Endothelial cell of umbilical vein (primary cell): ENCODE measurements around the gene NCAPG2. TPM values are rescaled to one million over a fixed set of nuclear protein-coding genes. Genes with fewer than 3 reads are reported as not detected.

ENCODE experiments used
- BruUV-seq: library from RNA; stranded (reverse); fragments of 400-500 nt; replicated peaks from 2 replicates; lab custom pipeline; 2021; lab: Mats Ljungman, UMichigan
- CTCF ChIA-PET: fragments of 300-600, 350-600 bp; sonication (Branson Sonifier 250); formaldehyde crosslinking; loops from one replicate; lab custom pipeline; 2021; ENCODE audit warnings: antibody characterized with exemption, inconsistent platforms; lab: Charles Lee
- POLR2A ChIA-PET: fragments of 300-600, 350-600 bp; sonication (Branson Sonifier 250); formaldehyde crosslinking; loops from one replicate; lab custom pipeline; 2021; ENCODE audit warnings: antibody characterized with exemption, inconsistent platforms; lab: Charles Lee
- DNase-seq: peaks from one replicate; pipeline ENCODE4 v3.0.0-alpha.2; 2011; ENCODE audit warnings: low read depth, low spot score
- FAIRE-seq: peaks from 2 replicates; lab custom pipeline; 2011; peaks lifted over from hg19 to GRCh38; lab: Jason Lieb, UNC
- H2AFZ ChIP-seq: 2 replicates; pipeline ENCODE4 v1.6.0; 2012; ENCODE audit warnings: low read depth, low read length, control low read depth, inconsistent platforms
- H3K27ac ChIP-seq: 2 replicates; pipeline ENCODE4 v1.5.1; 2011; ENCODE audit warnings: low read depth, mild to moderate bottlenecking, control low read depth, low read length, moderate library complexity; ENCODE audit not compliant: insufficient read depth
- H3K27me3 ChIP-seq, 2 experiments: 2 replicates each; pipeline versions ENCODE4 v1.6.0 to v1.6.1; 2011; ENCODE audit warnings: low read length in 2 of 2, mixed read lengths in 1 of 2; ENCODE audit not compliant: control insufficient read depth in 2 of 2, insufficient read depth in 2 of 2
- H3K36me3 ChIP-seq, 2 experiments: 2 replicates in 1 of 2; 3 replicates in 1 of 2; pipeline ENCODE4 v1.5.1; 2011; ENCODE audit warnings: low read length in 2 of 2, mild to moderate bottlenecking in 1 of 2, moderate library complexity in 1 of 2; ENCODE audit not compliant: control insufficient read depth in 2 of 2, insufficient read depth in 2 of 2; ENCODE audit errors: extremely low read depth in 1 of 2
- H3K4me1 ChIP-seq: 3 replicates; pipeline ENCODE4 v1.5.1; 2011; ENCODE audit warnings: mild to moderate bottlenecking, low read length; ENCODE audit not compliant: control insufficient read depth, insufficient read depth; ENCODE audit errors: extremely low read depth
- H3K4me2 ChIP-seq: 2 replicates; pipeline ENCODE4 v1.6.1; 2011; ENCODE audit warnings: low read length, control low read depth, mixed read lengths; ENCODE audit not compliant: insufficient read depth
- H3K4me3 ChIP-seq, 3 experiments: fragments of 200-600 bp in 1 of 3; sonication (generic), shearing (Covaris generic) in 1 of 3; replicated peaks in 1 of 3; 2 replicates each; pipeline ENCODE4 v1.5.1; 2011 to 2016; ENCODE audit warnings: control low read depth in 3 of 3, low read length in 3 of 3, mild to moderate bottlenecking in 2 of 3, inconsistent platforms in 1 of 3, low read depth in 1 of 3, moderate library complexity in 1 of 3; ENCODE audit not compliant: insufficient read depth in 1 of 3
- H3K79me2 ChIP-seq: 2 replicates; pipeline ENCODE4 v1.6.0; 2012; ENCODE audit warnings: low read length, inconsistent platforms; ENCODE audit not compliant: control insufficient read depth, insufficient read depth
- H3K9ac ChIP-seq: replicated peaks from 2 replicates; pipeline ENCODE3; 2011; ENCODE audit warnings: low read length, control low read depth; ENCODE audit not compliant: insufficient read depth; ENCODE audit errors: extremely low read depth
- H3K9me1 ChIP-seq: replicated peaks from 3 replicates; pipeline ENCODE4 v1.6.0; 2011; ENCODE audit warnings: mild to moderate bottlenecking, low read length; ENCODE audit not compliant: control insufficient read depth, insufficient read depth; ENCODE audit errors: extremely low read depth
- H3K9me3 ChIP-seq: replicated peaks from 2 replicates; pipeline ENCODE4 v1.5.1; 2012; ENCODE audit warnings: low read length, inconsistent platforms; ENCODE audit not compliant: control insufficient read depth, insufficient read depth
- H4K20me1 ChIP-seq: replicated peaks from 2 replicates; pipeline ENCODE3; 2011; ENCODE audit warnings: mild to moderate bottlenecking, low read length; ENCODE audit not compliant: control insufficient read depth, insufficient read depth; ENCODE audit errors: extremely low read depth
- CTCF ChIP-seq, 2 donors: IDR thresholded peaks; 1 replicate in 1 of 2; 2 replicates in 1 of 2; pipeline ENCODE4 v1.5.1; 2011; ENCODE audit warnings: low read length in 2 of 2, mild to moderate bottlenecking in 2 of 2, moderate library complexity in 2 of 2, control low read depth in 1 of 2, inconsistent platforms in 1 of 2, low read depth in 1 of 2; ENCODE audit not compliant: insufficient read depth in 1 of 2; ENCODE audit errors: extremely low read depth in 1 of 2
- EZH2 ChIP-seq: IDR thresholded peaks from 2 replicates; pipeline ENCODE4 v1.6.1; 2012; ENCODE audit warnings: borderline replicate concordance, low read depth, mild to moderate bottlenecking, moderate library complexity, low read length, inconsistent platforms; ENCODE audit not compliant: severe bottlenecking
- FOS ChIP-seq: IDR thresholded peaks from 2 replicates; pipeline ENCODE4 v1.6.1; 2011; ENCODE audit warnings: mild to moderate bottlenecking, low read length, moderate library complexity, borderline replicate concordance; ENCODE audit not compliant: insufficient read depth
- GATA2 ChIP-seq: IDR thresholded peaks from 2 replicates; pipeline ENCODE4 v1.7.0; 2011; ENCODE audit warnings: low read depth, mild to moderate bottlenecking, moderate library complexity, mixed read lengths, low read length; ENCODE audit not compliant: insufficient read length, insufficient read depth
- JUN ChIP-seq: IDR thresholded peaks from 2 replicates; pipeline ENCODE4 v1.6.1; 2011; ENCODE audit warnings: borderline replicate concordance, low read depth; ENCODE audit not compliant: insufficient read length, insufficient read depth
- MAX ChIP-seq: IDR thresholded peaks from 2 replicates; pipeline ENCODE4 v1.6.1; 2011; ENCODE audit not compliant: insufficient read depth, insufficient read length
- MYC ChIP-seq: IDR thresholded peaks from one replicate; pipeline ENCODE4 v1.6.1; 2011; ENCODE audit warnings: mild to moderate bottlenecking, low read depth, low read length
- POLR2A ChIP-seq: IDR thresholded peaks from 2 replicates; pipeline ENCODE4 v1.6.1; 2012; ENCODE audit warnings: low read depth, mild to moderate bottlenecking, control low read depth, low read length
- POLR2AphosphoS5 ChIP-seq: IDR thresholded peaks from 2 replicates; pipeline ENCODE4 v1.6.1; 2012; ENCODE audit warnings: low read depth, mild to moderate bottlenecking, control low read depth, low read length, moderate library complexity; ENCODE audit not compliant: insufficient read depth
- dilution Hi-C: fragments of 300-500 bp; cut with MboI; formaldehyde crosslinking; loops from one replicate; pipeline ENCODE4 v1.15.0; 2019; ENCODE audit warnings: low sequenced_read_pairs; ENCODE audit not compliant: extremely low pct_ligation_motif_present
- intact Hi-C: fragments of 100-400 bp; cut with micrococcal nuclease; formaldehyde crosslinking; loops from one replicate; pipeline ENCODE4 v1.10.0; 2022
- polyA plus RNA-seq, 4 experiments: library from polyadenylated mRNA; depleted of rRNA in 3 of 4; stranded (reverse) in 3 of 4; unstranded in 1 of 4; fragments of >200 nt; gene quantifications; 2 replicates each; pipeline versions ENCODE4 v1.2.1 to v1.2.3, GENCODE V29; 2011 to 2012; ENCODE audit warnings: missing spikeins in 1 of 4
- total RNA-seq: library from RNA; stranded (reverse); gene quantifications from 2 replicates; pipeline ENCODE4 v1.2.3, GENCODE V29; 2021

The NCAPG2 gene
- total and polyA plus RNA-seq, 2 donors (not counting 3 experiments of a cell fraction or from before 2014, with no cell fraction given), result 19.2 to 62.3 TPM

DNA sequence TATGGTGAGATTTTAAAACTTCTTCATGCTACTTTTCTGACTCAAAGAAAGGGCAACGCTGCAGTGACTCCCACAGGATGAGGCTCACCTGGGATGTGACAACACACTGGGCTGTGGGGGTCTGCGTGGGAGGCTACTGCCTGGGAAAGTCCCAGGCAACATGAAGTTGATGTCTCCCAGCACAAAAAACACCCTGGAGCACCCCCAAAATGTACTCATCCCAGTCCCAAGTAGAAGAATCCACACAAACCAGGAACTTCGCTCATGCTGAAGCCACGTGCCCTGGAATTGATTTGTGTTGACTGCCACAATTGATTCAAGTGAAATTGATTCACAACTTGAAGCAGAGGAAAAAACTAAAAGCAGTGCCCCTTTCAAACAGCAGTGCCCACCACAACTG is 92.1 kb downstream of the NCAPG2 start:
- TF ChIP-seq FOS (no peak), MAX (no peak), JUN (no peak), POLR2A (no peak), GATA2 (no peak), POLR2AphosphoS5 (no peak), CTCF (IDR thresholded peaks at IDR 0.05; ENCODE audit: extremely low read depth in 1 of 2, insufficient read depth in 1 of 2, low read depth in 1 of 2, low read length in 2 of 2) (no peak), EZH2 (no peak), MYC (no peak)
- Histone ChIP-seq H3K9me3 (no peaks in the 10 kb centered on the region), H2AFZ (no peak overlapping the region), H3K4me1 (no peaks in the 10 kb centered on the region), H3K9ac (no peak overlapping the region), H4K20me1 (no peaks in the 10 kb centered on the region), H3K36me3 (no peaks in the 10 kb centered on the region), H3K27ac (no peak overlapping the region), H3K9me1 (no peaks in the 10 kb centered on the region), H3K79me2 (no peaks in the 10 kb centered on the region), H3K4me2 (no peak overlapping the region), H3K27me3 (no peaks in the 10 kb centered on the region), H3K4me3 (no peak overlapping the region)
- no TSS peak for BruUV-seq
- FAIRE-seq, result no peak
- dilution Hi-C loops (no loop called here), intact Hi-C loops (no loop called here)
- ChIA-PET CTCF (no interaction called here), POLR2A (no interaction called here)
- DNase-seq, result no peak
